Subcutaneous abdominal adipose tissue (tissue), 5 donors: Measurements from ENCODE around the gene ERCC5.
A peak's percentile ranks its signal among the peaks of the same experiment; 100 is the strongest.

ENCODE experiments used
- H3K27ac ChIP-seq: one replicate; pipeline ENCODE4 v1.7.0; 2013; ENCODE audit warnings: low read depth, mild to moderate bottlenecking, inconsistent platforms, low read length, moderate library complexity
- H3K27me3 ChIP-seq, 5 donors: one replicate each; pipeline ENCODE4 v1.7.0; 2013; ENCODE audit warnings: low read length in 5 of 5, inconsistent platforms in 1 of 5; ENCODE audit not compliant: control insufficient read depth in 5 of 5, insufficient read depth in 4 of 5
- H3K36me3 ChIP-seq, 5 donors: one replicate each; pipeline ENCODE4 v1.7.0; 2013; ENCODE audit warnings: low read length in 5 of 5; ENCODE audit not compliant: control insufficient read depth in 5 of 5, insufficient read depth in 5 of 5
- H3K4me1 ChIP-seq, 5 donors: one replicate each; pipeline ENCODE4 v1.7.0; 2013; ENCODE audit warnings: low read length in 5 of 5, mild to moderate bottlenecking in 3 of 5, moderate library complexity in 1 of 5; ENCODE audit not compliant: control insufficient read depth in 5 of 5, insufficient read depth in 5 of 5
- H3K4me3 ChIP-seq, 5 donors: one replicate each; pipeline ENCODE4 v1.7.0; 2013; ENCODE audit warnings: low read length in 5 of 5, low read depth in 1 of 5
- H3K9ac ChIP-seq, 5 donors: one replicate each; pipeline ENCODE4 v1.7.0; 2013; ENCODE audit warnings: low read length in 5 of 5, mild to moderate bottlenecking in 4 of 5, moderate library complexity in 3 of 5
- H3K9me3 ChIP-seq, 5 donors: one replicate each; pipeline ENCODE4 v1.7.0; 2013; ENCODE audit warnings: low read length in 5 of 5; ENCODE audit not compliant: control insufficient read depth in 5 of 5
- donor health status: healthy.
- donor health status: healthy.
- donor health status: healthy.
- donor health status: healthy.
- donor health status: healthy.

ERCC5 gene

GRCh38 chr13:102862624-102863210, 16.9 kb downstream of the ERCC5 start:
- no peak overlapping the region for H3K27ac ChIP-seq
- no peak overlapping the region for H3K9ac ChIP-seq
- H3K4me3 ChIP-seq = no peak overlapping the region
- peaks cover 0 to 7% (median 3%) of the 10 kb centered on the region in 5 donors for H3K4me1 ChIP-seq
- peaks cover 64 to 98% (median 93%) of the 10 kb centered on the region in 5 donors for H3K36me3 ChIP-seq
- no peaks in the 10 kb centered on the region for H3K9me3 ChIP-seq
- H3K27me3 ChIP-seq = no peaks in the 10 kb centered on the region

GRCh38 chr13:102863590-102863989, 17.8 kb downstream of the ERCC5 start:
- no peaks in the 10 kb centered on the region for H3K9me3 ChIP-seq
- no peak overlapping the region for H3K4me3 ChIP-seq
- H3K27me3 ChIP-seq = no peaks in the 10 kb centered on the region
- no peak overlapping the region for H3K9ac ChIP-seq
- peaks cover 64 to 95% (median 90%) of the 10 kb centered on the region in 5 donors for H3K36me3 ChIP-seq
- H3K4me1 ChIP-seq = peaks cover 0 to 12% (median 3%) of the 10 kb centered on the region in 5 donors
- no peak overlapping the region for H3K27ac ChIP-seq

- no peaks in the 10 kb centered on the region for H3K9me3 ChIP-seq
- peak overlapping the region in 1 of 5 donors; percentile 41 for H3K9ac ChIP-seq
- no peaks in the 10 kb centered on the region for H3K27me3 ChIP-seq
- peaks cover 38 to 85% (median 73%) of the 10 kb centered on the region in 5 donors for H3K36me3 ChIP-seq
- H3K4me3 ChIP-seq = no peak overlapping the region
- H3K27ac ChIP-seq = no peak overlapping the region
- H3K4me1 ChIP-seq = peaks cover 0 to 19% (median 9%) of the 10 kb centered on the region in 5 donors
These were observed 22.6 kb downstream of the ERCC5 start for GRCh38 chr13:102868366-102868936.

GRCh38 chr13:102869948-102870676, 24.3 kb downstream of the ERCC5 start:
- Histone ChIP-seq H3K27me3 (no peaks in the 10 kb centered on the region), H3K9ac (peak overlapping the region in 2 of 5 donors; percentile 26 to 46), H3K27ac (no peak overlapping the region), H3K9me3 (no peaks in the 10 kb centered on the region), H3K36me3 (peaks cover 47 to 83% (median 67%) of the 10 kb centered on the region in 5 donors), H3K4me1 (peaks cover 0 to 14% (median 9%) of the 10 kb centered on the region in 5 donors), H3K4me3 (no peak overlapping the region)

GRCh38 chr13:102870677-102871415, 25.0 kb downstream of the ERCC5 start:
- Histone ChIP-seq H3K4me1 (peaks cover 0 to 14% (median 9%) of the 10 kb centered on the region in 5 donors), H3K9ac (no peak overlapping the region), H3K4me3 (no peak overlapping the region), H3K9me3 (no peaks in the 10 kb centered on the region), H3K27ac (no peak overlapping the region), H3K27me3 (no peaks in the 10 kb centered on the region), H3K36me3 (peaks cover 52 to 83% (median 68%) of the 10 kb centered on the region in 5 donors)

GRCh38 chr13:102872131-102872530, 26.3 kb downstream of the ERCC5 start:
- Histone ChIP-seq H3K36me3 (peaks cover 61 to 80% (median 63%) of the 10 kb centered on the region in 5 donors), H3K9me3 (no peaks in the 10 kb centered on the region), H3K27ac (no peak overlapping the region), H3K4me3 (no peak overlapping the region), H3K9ac (no peak overlapping the region), H3K4me1 (peaks cover 0 to 14% (median 9%) of the 10 kb centered on the region in 5 donors), H3K27me3 (no peaks in the 10 kb centered on the region)

- Histone ChIP-seq H3K27ac (no peak overlapping the region), H3K36me3 (peaks cover 60 to 79% (median 63%) of the 10 kb centered on the region in 5 donors), H3K27me3 (no peaks in the 10 kb centered on the region), H3K9me3 (no peaks in the 10 kb centered on the region), H3K4me3 (no peak overlapping the region), H3K4me1 (peaks cover 0 to 14% (median 9%) of the 10 kb centered on the region in 5 donors), H3K9ac (no peak overlapping the region)
These were observed 26.7 kb downstream of the ERCC5 start for GRCh38 chr13:102872531-102872930.

GRCh38 chr13:102873653-102874052, 27.8 kb downstream of the ERCC5 start:
- H3K27me3 ChIP-seq = no peaks in the 10 kb centered on the region
- H3K36me3 ChIP-seq = peaks cover 52 to 69% (median 55%) of the 10 kb centered on the region in 5 donors
- H3K9ac ChIP-seq = no peak overlapping the region
- H3K27ac ChIP-seq = no peak overlapping the region
- no peaks in the 10 kb centered on the region for H3K9me3 ChIP-seq
- peaks cover 0 to 9% (median 6%) of the 10 kb centered on the region in 5 donors for H3K4me1 ChIP-seq
- H3K4me3 ChIP-seq = no peak overlapping the region

- peaks cover 44 to 60% (median 48%) of the 10 kb centered on the region in 5 donors for H3K36me3 ChIP-seq
- H3K4me1 ChIP-seq = peaks cover 0 to 7% (median 5%) of the 10 kb centered on the region in 5 donors
- no peak overlapping the region for H3K9ac ChIP-seq
- no peaks in the 10 kb centered on the region for H3K9me3 ChIP-seq
- H3K4me3 ChIP-seq = no peak overlapping the region
- no peaks in the 10 kb centered on the region for H3K27me3 ChIP-seq
- H3K27ac ChIP-seq = no peak overlapping the region
These were observed 29.4 kb downstream of the ERCC5 start for GRCh38 chr13:102875256-102875655.
